HG02678 (cell line): ENCODE data around the gene GCNT1.
A peak's percentile ranks its signal among the peaks of the same experiment; 100 is the strongest.
"Not testable (repeated sequence)": the region's sequence is repeated elsewhere in the genome, so short reads cannot be mapped to it uniquely, and the experiment has no call there.

ENCODE experiments used
- ATAC-seq: cut with Tn5 transposase; IDR thresholded peaks from one replicate; pipeline ENCODE4 v1.9.1; 2021; ENCODE audit warnings: mild to moderate bottlenecking, moderate library complexity; ENCODE audit not compliant: unreplicated experiment

Gene GCNT1

GRCh38 chr9:76441551-76442322, 17.2 kb upstream of the GCNT1 start:
- peak; percentile 49 for ATAC-seq

GRCh38 chr9:76443887-76444286, 15.1 kb upstream of the GCNT1 start:
- ATAC-seq, result no peak

GRCh38 chr9:76444322-76444929, 14.6 kb upstream of the GCNT1 start:
- no peak for ATAC-seq

GRCh38 chr9:76445976-76446375, 13.0 kb upstream of the GCNT1 start:
- ATAC-seq, result no peak

GRCh38 chr9:76448501-76448900, 10.5 kb upstream of the GCNT1 start:
- no peak for ATAC-seq

- ATAC-seq, result no peak
Observed at GRCh38 chr9:76451234-76451633, 7.7 kb upstream of the GCNT1 start.

GRCh38 chr9:76452839-76453238, 6.1 kb upstream of the GCNT1 start:
- ATAC-seq, result no peak

GRCh38 chr9:76453785-76454184, 5.2 kb upstream of the GCNT1 start:
- ATAC-seq, result no peak

- ATAC-seq, result no peak
Observed at GRCh38 chr9:76454311-76454710, 4.7 kb upstream of the GCNT1 start.

- ATAC-seq, result peak; percentile 35
Observed at GRCh38 chr9:76456202-76456926, 2.6 kb upstream of the GCNT1 start.

GRCh38 chr9:76459694-76460635, 983 bp downstream of the GCNT1 start:
- ATAC-seq, result no peak

- ATAC-seq, result no peak
Observed at GRCh38 chr9:76462126-76462525, 3.1 kb downstream of the GCNT1 start.

- ATAC-seq, result peak; percentile 60
Observed at GRCh38 chr9:76463211-76463610, 4.2 kb downstream of the GCNT1 start.

GRCh38 chr9:76464706-76465105, 5.7 kb downstream of the GCNT1 start:
- ATAC-seq, result no peak

GRCh38 chr9:76465442-76466298, 6.7 kb downstream of the GCNT1 start:
- ATAC-seq, result no peak

GRCh38 chr9:76466299-76466605, 7.3 kb downstream of the GCNT1 start:
- no peak for ATAC-seq

GRCh38 chr9:76474419-76474818, 15.4 kb downstream of the GCNT1 start:
- no peak for ATAC-seq

GRCh38 chr9:76475686-76476085, 16.7 kb downstream of the GCNT1 start:
- ATAC-seq, result no peak

- ATAC-seq, result not testable (repeated sequence)
Observed at GRCh38 chr9:76477818-76478217, 18.8 kb downstream of the GCNT1 start.

GRCh38 chr9:76478226-76478625, 19.2 kb downstream of the GCNT1 start:
- no peak for ATAC-seq
